SK-N-SH (cell line): ENCODE results near the gene PTPRC. TPM values are rescaled to one million over a fixed set of nuclear protein-coding genes. Genes with fewer than 3 reads are reported as not detected.
A peak's percentile ranks its signal among the peaks of the same experiment; 100 is the strongest.

Experiments used
- CTCF ChIA-PET: fragments of 300-600, 350-600 bp; formaldehyde crosslinking; extraction: SDS; loops from one replicate; lab custom pipeline; 2021; lab: Yijun Ruan, JAX
- POLR2A ChIA-PET: fragments of 350-600 bp; sonication (Branson Sonifier 250); formaldehyde crosslinking; extraction: SDS; loops from one replicate; lab custom pipeline; 2020; ENCODE audit warnings: antibody characterized with exemption, inconsistent platforms; lab: Yijun Ruan, JAX
- DNase-seq: peaks from one replicate; pipeline ENCODE4 v3.0.0; 2012
- H2AFZ ChIP-seq: fragments of 200-600 bp; sonication (generic); 2 replicates; pipeline ENCODE4 v1.8.1; 2016; ENCODE audit warnings: antibody characterized with exemption, mild to moderate bottlenecking, low read depth
- H3F3A ChIP-seq: fragments of 200-600 bp; sonication (generic); replicated peaks from 2 replicates; pipeline ENCODE3; 2016; ENCODE audit warnings: antibody characterized with exemption, mild to moderate bottlenecking; ENCODE audit not compliant: insufficient read depth
- H3K27ac ChIP-seq, 2 experiments: fragments of 200-500 bp in 1 of 2; fragments of 200-600 bp in 1 of 2; sonication (Bioruptor generic) in 1 of 2; sonication (generic), shearing (Covaris generic) in 1 of 2; 2 replicates each; pipeline versions ENCODE4 v1.5.1 to v1.6.1; 2014 to 2016; ENCODE audit warnings: low read depth in 2 of 2, inconsistent platforms in 1 of 2, low read length in 1 of 2, mild to moderate bottlenecking in 1 of 2, mixed read lengths in 1 of 2
- H3K27me3 ChIP-seq: fragments of 200-600 bp; sonication (generic), shearing (Covaris generic); 2 replicates; pipeline ENCODE4 v1.6.1; 2016; ENCODE audit warnings: mixed run types; ENCODE audit not compliant: insufficient read depth
- H3K36me3 ChIP-seq, 2 experiments: fragments of 200-500 bp in 1 of 2; fragments of 200-600 bp in 1 of 2; sonication (Bioruptor generic) in 1 of 2; sonication (generic) in 1 of 2; replicated peaks in 1 of 2; 2 replicates each; pipeline versions ENCODE3 to v1.5.1; 2014 to 2016; ENCODE audit warnings: low read length in 1 of 2, mild to moderate bottlenecking in 1 of 2; ENCODE audit not compliant: insufficient read depth in 2 of 2, control insufficient read depth in 1 of 2
- H3K4me1 ChIP-seq, 2 experiments: fragments of 200-500 bp in 1 of 2; fragments of 200-600 bp in 1 of 2; sonication (Bioruptor generic) in 1 of 2; sonication (generic), shearing (Covaris generic) in 1 of 2; 2 replicates each; pipeline versions ENCODE4 v1.5.1 to v1.6.1; 2014 to 2016; ENCODE audit warnings: low read depth in 1 of 2, low read length in 1 of 2, mixed run types in 1 of 2; ENCODE audit not compliant: insufficient read depth in 2 of 2, control insufficient read depth in 1 of 2
- H3K4me2 ChIP-seq: fragments of 200-600 bp; sonication (generic), shearing (Covaris generic); 2 replicates; pipeline ENCODE4 v1.6.1; 2017; ENCODE audit warnings: mixed run types
- H3K4me3 ChIP-seq, 2 experiments: fragments of 200-500 bp in 1 of 2; fragments of 200-600 bp in 1 of 2; sonication (Bioruptor generic) in 1 of 2; sonication (generic), shearing (Covaris generic) in 1 of 2; 2 replicates each; pipeline versions ENCODE4 v1.5.1 to v1.8.1; 2014 to 2016; ENCODE audit warnings: low read depth in 2 of 2, inconsistent platforms in 1 of 2, low read length in 1 of 2, mild to moderate bottlenecking in 1 of 2, mixed read lengths in 1 of 2, moderate library complexity in 1 of 2
- H3K79me2 ChIP-seq: fragments of 200-600 bp; sonication (generic); 2 replicates; pipeline ENCODE4 v1.8.1; 2017; ENCODE audit warnings: mild to moderate bottlenecking; ENCODE audit not compliant: insufficient read depth
- H3K9ac ChIP-seq: fragments of 200-600 bp; sonication (generic); 2 replicates; pipeline ENCODE4 v1.6.1; 2017; ENCODE audit warnings: mixed run types
- H3K9me2 ChIP-seq: fragments of 200-600 bp; sonication (generic); 2 replicates; pipeline ENCODE4 v1.6.1; 2017; ENCODE audit warnings: mixed run types
- H3K9me3 ChIP-seq: fragments of 200-600 bp; sonication (generic); 2 replicates; pipeline ENCODE4 v1.6.1; 2017; ENCODE audit warnings: mixed run types, mild to moderate bottlenecking, moderate library complexity
- H4K20me1 ChIP-seq: fragments of 200-600 bp; sonication (generic); 2 replicates; pipeline ENCODE4 v1.6.1; 2017; ENCODE audit warnings: mild to moderate bottlenecking, mixed run types; ENCODE audit not compliant: insufficient read depth
- CTCF ChIP-seq: fragments of 200-600 bp; sonication (generic); IDR thresholded peaks from 2 replicates; pipeline ENCODE4 v1.6.1; 2017; ENCODE audit warnings: antibody characterized with exemption, mild to moderate bottlenecking, moderate library complexity
- GATA2 ChIP-seq: sonication (generic); formaldehyde crosslinking; IDR thresholded peaks from 2 replicates; pipeline ENCODE4 v1.5.0; 2020; ENCODE audit warnings: mild to moderate bottlenecking, missing genetic modification reagents
- MEF2A ChIP-seq: IDR thresholded peaks from 2 replicates; pipeline ENCODE4 v1.4.0; 2012; ENCODE audit warnings: low read depth, borderline replicate concordance
- NFIC ChIP-seq: IDR thresholded peaks from 2 replicates; pipeline ENCODE4 v1.4.0; 2012; ENCODE audit warnings: borderline replicate concordance
- RAD21 ChIP-seq: IDR thresholded peaks from 2 replicates; pipeline ENCODE4 v1.6.1; 2012; ENCODE audit warnings: mild to moderate bottlenecking, low read length
- RXRA ChIP-seq: IDR thresholded peaks from 2 replicates; pipeline ENCODE4 v1.4.0; 2012; ENCODE audit warnings: low read depth, mild to moderate bottlenecking, borderline replicate concordance
- WGBS: methylation state at CpG from one replicate; pipeline ENCODE4 v1.1.6; 2017; ENCODE audit warnings: low lambda C conversion rate; 5-methylcytosine and 5-hydroxymethylcytosine counted together
- polyA plus RNA-seq, 3 experiments: library from polyadenylated mRNA; depleted of rRNA; stranded (reverse); fragments of >200 nt; gene quantifications; 2 replicates each; pipeline ENCODE4 v1.2.3, GENCODE V29; 2012
- TF ChIP-seq, protein P1 (sequence below): IDR thresholded peaks from 2 replicates; pipeline ENCODE4 v1.6.1; 2012; ENCODE audit warnings: mild to moderate bottlenecking, low read depth, low read length, moderate library complexity

The PTPRC gene
- polyA plus RNA-seq, 1 of the 3 experiments (the other 2 are of a cell fraction): 0.03 TPM

GRCh38 chr1:198699167-198700015, 60.6 kb downstream of the PTPRC start:
- H3F3A ChIP-seq: no peaks in the 10 kb centered on the region
- no peaks in the 10 kb centered on the region for H3K36me3 ChIP-seq
- no peak overlapping the region for H3K4me2 ChIP-seq
- H3K9ac ChIP-seq: no peak overlapping the region
- H3K27me3 ChIP-seq: no peaks in the 10 kb centered on the region
- H4K20me1 ChIP-seq: no peaks in the 10 kb centered on the region
- H3K4me3 ChIP-seq: no peak overlapping the region; a peak in 1 of 4 replicates
- no peak overlapping the region for H3K27ac ChIP-seq
- 82% methylated on average over 13 of the region's 13 CpGs for WGBS
- DNase-seq: no peak
- no peaks in the 10 kb centered on the region for H3K79me2 ChIP-seq
- H2AFZ ChIP-seq: no peak overlapping the region
- H3K4me1 ChIP-seq: peaks cover 0 to 9% of the 10 kb centered on the region in 2 experiments; a peak in 2 of 4 replicates
- H3K9me3 ChIP-seq: no peaks in the 10 kb centered on the region
- TF ChIP-seq CTCF: peak; percentile 34
- TF ChIP-seq MEF2A: no peak
- ChIA-PET POLR2A (no interaction called here), CTCF (no interaction called here)
- no peaks in the 10 kb centered on the region for H3K9me2 ChIP-seq

DNA sequence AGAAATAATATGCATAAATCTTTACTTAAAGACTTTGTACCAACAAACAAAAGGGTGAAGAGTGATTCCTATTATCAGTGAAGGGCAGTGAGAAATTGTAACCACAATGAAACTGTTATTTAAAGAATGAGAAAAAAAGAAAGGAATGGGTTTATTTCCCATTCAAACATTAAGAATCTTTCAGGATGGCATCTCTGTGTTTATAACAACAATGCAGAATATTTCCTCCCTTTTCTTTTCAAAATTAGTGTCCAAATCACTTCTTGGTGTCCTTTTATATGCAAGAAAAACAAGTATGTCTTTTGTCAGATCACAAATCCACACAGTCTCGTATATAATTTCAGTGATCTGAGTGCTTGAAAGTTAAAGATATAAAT, 61.2 kb downstream of the PTPRC start:
- CTCF ChIA-PET: no interaction called here

More for the DNA sequence above, 61.2 kb downstream of the PTPRC start:
- no peaks in the 10 kb centered on the region for H3K27me3 ChIP-seq
- H3F3A ChIP-seq: no peaks in the 10 kb centered on the region
- H3K79me2 ChIP-seq: no peaks in the 10 kb centered on the region
- H3K4me1 ChIP-seq: peaks cover 0 to 9% of the 10 kb centered on the region in 2 experiments; a peak in 2 of 4 replicates
- H3K9me2 ChIP-seq: no peaks in the 10 kb centered on the region
- H3K9ac ChIP-seq: no peak overlapping the region
- 68% methylated on average over 1 of the region's 1 CpG for WGBS
- TF ChIP-seq NFIC (no peak), GATA2 (CRISPR knock-in tag) (no peak), RAD21 (no peak), RXRA (no peak)
- TF ChIP-seq, protein P1, sequence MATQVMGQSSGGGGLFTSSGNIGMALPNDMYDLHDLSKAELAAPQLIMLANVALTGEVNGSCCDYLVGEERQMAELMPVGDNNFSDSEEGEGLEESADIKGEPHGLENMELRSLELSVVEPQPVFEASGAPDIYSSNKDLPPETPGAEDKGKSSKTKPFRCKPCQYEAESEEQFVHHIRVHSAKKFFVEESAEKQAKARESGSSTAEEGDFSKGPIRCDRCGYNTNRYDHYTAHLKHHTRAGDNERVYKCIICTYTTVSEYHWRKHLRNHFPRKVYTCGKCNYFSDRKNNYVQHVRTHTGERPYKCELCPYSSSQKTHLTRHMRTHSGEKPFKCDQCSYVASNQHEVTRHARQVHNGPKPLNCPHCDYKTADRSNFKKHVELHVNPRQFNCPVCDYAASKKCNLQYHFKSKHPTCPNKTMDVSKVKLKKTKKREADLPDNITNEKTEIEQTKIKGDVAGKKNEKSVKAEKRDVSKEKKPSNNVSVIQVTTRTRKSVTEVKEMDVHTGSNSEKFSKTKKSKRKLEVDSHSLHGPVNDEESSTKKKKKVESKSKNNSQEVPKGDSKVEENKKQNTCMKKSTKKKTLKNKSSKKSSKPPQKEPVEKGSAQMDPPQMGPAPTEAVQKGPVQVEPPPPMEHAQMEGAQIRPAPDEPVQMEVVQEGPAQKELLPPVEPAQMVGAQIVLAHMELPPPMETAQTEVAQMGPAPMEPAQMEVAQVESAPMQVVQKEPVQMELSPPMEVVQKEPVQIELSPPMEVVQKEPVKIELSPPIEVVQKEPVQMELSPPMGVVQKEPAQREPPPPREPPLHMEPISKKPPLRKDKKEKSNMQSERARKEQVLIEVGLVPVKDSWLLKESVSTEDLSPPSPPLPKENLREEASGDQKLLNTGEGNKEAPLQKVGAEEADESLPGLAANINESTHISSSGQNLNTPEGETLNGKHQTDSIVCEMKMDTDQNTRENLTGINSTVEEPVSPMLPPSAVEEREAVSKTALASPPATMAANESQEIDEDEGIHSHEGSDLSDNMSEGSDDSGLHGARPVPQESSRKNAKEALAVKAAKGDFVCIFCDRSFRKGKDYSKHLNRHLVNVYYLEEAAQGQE: no peak
- no peaks in the 10 kb centered on the region for H3K36me3 ChIP-seq
- H3K4me2 ChIP-seq: no peak overlapping the region
- no peaks in the 10 kb centered on the region for H3K9me3 ChIP-seq
- no peak overlapping the region for H3K4me3 ChIP-seq
- H4K20me1 ChIP-seq: no peaks in the 10 kb centered on the region
- POLR2A ChIA-PET: no interaction called here
- no peak overlapping the region for H3K27ac ChIP-seq
- DNase-seq: no peak
- no peak overlapping the region for H2AFZ ChIP-seq
